K562 (cell line): Measurements from ENCODE around the gene ASIC3. TPM values are rescaled to one million over a fixed set of nuclear protein-coding genes. Genes with fewer than 3 reads are reported as not detected.

ENCODE experiments used
- ATAC-seq: fragments of 200-7000 bp; cut with Tn5 transposase; 3 replicates; pipeline ENCODE4 v1.9.1; 2020; ENCODE audit warnings: moderate library complexity
- BruUV-seq: library from RNA; stranded (reverse); fragments of 400-500 nt; replicated peaks from 2 replicates; lab custom pipeline; 2021; lab: Mats Ljungman, UMichigan
- CTCF ChIA-PET: fragments of 300-600 bp; formaldehyde crosslinking; extraction: SDS; loops from one replicate; lab custom pipeline; 2021; ENCODE audit warnings: low intra/inter-chr PET ratio; lab: Yijun Ruan, JAX
- POLR2A ChIA-PET: fragments of 300-600, 350-650 bp; sonication (Branson Sonifier 250); formaldehyde crosslinking; extraction: SDS; loops from one replicate; lab custom pipeline; 2021; ENCODE audit warnings: antibody characterized with exemption, inconsistent platforms; lab: Yijun Ruan, JAX
- DNase-seq, 4 experiments: peaks; one replicate each; pipeline versions ENCODE4 v3.0.0 to v3.0.0-alpha.2; 2011 to 2018; ENCODE audit warnings: low spot score in 3 of 4, mixed read lengths in 3 of 4; ENCODE audit errors: extremely low read depth in 1 of 4
- FAIRE-seq: peaks from 2 replicates; lab custom pipeline; 2011; peaks lifted over from hg19 to GRCh38; lab: Jason Lieb, UNC
- H2AFZ ChIP-seq: 2 replicates; pipeline ENCODE4 v1.6.0; 2011; ENCODE audit warnings: low read depth, low read length, control low read depth, inconsistent platforms
- H3K27ac ChIP-seq: fragments of 200-600 bp; 3 replicates; pipeline ENCODE4 v1.8.0; 2011; ENCODE audit warnings: low read depth, mild to moderate bottlenecking, control low read depth, inconsistent platforms, low read length, moderate library complexity, mixed read lengths; ENCODE audit errors: extremely low read depth
- H3K27me3 ChIP-seq, 2 experiments: fragments of 300-600 bp in 1 of 2; 2 replicates in 1 of 2; 3 replicates in 1 of 2; pipeline versions ENCODE4 v1.6.0 to v1.8.0; 2011; ENCODE audit warnings: inconsistent platforms in 2 of 2, low read length in 2 of 2, mild to moderate bottlenecking in 1 of 2, mixed read lengths in 1 of 2, moderate library complexity in 1 of 2; ENCODE audit not compliant: control insufficient read depth in 2 of 2, insufficient read depth in 2 of 2
- H3K36me3 ChIP-seq: fragments of 300-600 bp; 3 replicates; pipeline ENCODE4 v1.8.0; 2011; ENCODE audit warnings: mild to moderate bottlenecking, low read length, inconsistent platforms; ENCODE audit not compliant: control insufficient read depth, insufficient read depth
- H3K4me1 ChIP-seq, 2 experiments: fragments of 200-600 bp in 1 of 2; replicated peaks in 1 of 2; 2 replicates in 1 of 2; 3 replicates in 1 of 2; pipeline versions ENCODE4 v1.5.1 to v1.8.0; 2011; ENCODE audit warnings: inconsistent platforms in 2 of 2, low read length in 2 of 2, mild to moderate bottlenecking in 1 of 2, mixed read lengths in 1 of 2, moderate library complexity in 1 of 2; ENCODE audit not compliant: control insufficient read depth in 2 of 2, insufficient read depth in 2 of 2
- H3K4me2 ChIP-seq: 2 replicates; pipeline ENCODE4 v1.6.1; 2011; ENCODE audit warnings: low read length, control low read depth, inconsistent platforms, mixed read lengths; ENCODE audit not compliant: insufficient read depth
- H3K4me3 ChIP-seq: fragments of 200-600 bp; sonication (generic), shearing (Covaris generic); 2 replicates; pipeline ENCODE4 v1.5.1; 2016; ENCODE audit warnings: control low read depth, inconsistent platforms
- H3K79me2 ChIP-seq: fragments of 200-600 bp; 3 replicates; pipeline ENCODE4 v1.8.0; 2011; ENCODE audit warnings: low read length, inconsistent platforms; ENCODE audit not compliant: control insufficient read depth, insufficient read depth
- H3K9ac ChIP-seq, 2 experiments: 2 replicates each; pipeline versions ENCODE4 v1.6.0 to v1.6.1; 2011; ENCODE audit warnings: low read depth in 2 of 2, low read length in 2 of 2, control low read depth in 1 of 2, inconsistent platforms in 1 of 2, mild to moderate bottlenecking in 1 of 2, mixed read lengths in 1 of 2; ENCODE audit not compliant: insufficient read depth in 1 of 2
- H3K9me1 ChIP-seq: one replicate; pipeline ENCODE4 v1.6.0; 2011; ENCODE audit warnings: inconsistent platforms, mild to moderate bottlenecking, low read length, moderate library complexity; ENCODE audit not compliant: control insufficient read depth, insufficient read depth
- H3K9me3 ChIP-seq: replicated peaks from 2 replicates; pipeline ENCODE4 v1.5.1; 2011; ENCODE audit warnings: low read depth, low read length, inconsistent platforms; ENCODE audit not compliant: control insufficient read depth, insufficient read depth
- H4K20me1 ChIP-seq: replicated peaks from 2 replicates; pipeline ENCODE4 v1.6.1; 2011; ENCODE audit warnings: low read length, inconsistent platforms, mixed read lengths; ENCODE audit not compliant: control insufficient read depth, insufficient read depth
- EP400 ChIP-seq: fragments of 450-650 bp; IDR thresholded peaks from 2 replicates; pipeline ENCODE4 v1.6.1; 2017; ENCODE audit warnings: antibody characterized with exemption, mild to moderate bottlenecking, moderate library complexity
- FIP1L1 ChIP-seq: fragments of 200-400 bp; formaldehyde crosslinking; IDR thresholded peaks from 2 replicates; pipeline ENCODE4 v1.6.1; 2018; ENCODE audit warnings: mild to moderate bottlenecking, low read depth, low read length; ENCODE audit not compliant: poor library complexity, severe bottlenecking
- HMGN3 ChIP-seq: IDR thresholded peaks from 2 replicates; pipeline ENCODE4 v1.6.1; 2011; ENCODE audit warnings: borderline replicate concordance, low read depth, mild to moderate bottlenecking, mixed read lengths, low read length; ENCODE audit not compliant: insufficient read length; ENCODE audit errors: extremely low read depth
- KLF16 ChIP-seq: IDR thresholded peaks from 2 replicates; pipeline ENCODE4 v1.6.1; 2016; ENCODE audit warnings: antibody characterized with exemption
- PTRF ChIP-seq: fragments of 450-650 bp; IDR thresholded peaks from 2 replicates; pipeline ENCODE4 v1.6.1; 2016; ENCODE audit warnings: mild to moderate bottlenecking, missing genetic modification characterization, missing compliant biosample characterization
- RFX1 ChIP-seq: fragments of 450-650 bp; IDR thresholded peaks from 2 replicates; pipeline ENCODE4 v1.6.1; 2016; ENCODE audit warnings: mild to moderate bottlenecking, moderate library complexity
- ZBTB1 ChIP-seq: sonication (generic); formaldehyde crosslinking; IDR thresholded peaks from 2 replicates; pipeline ENCODE4 v1.8.1; 2023; ENCODE audit warnings: missing genetic modification reagents, low read depth, mild to moderate bottlenecking, borderline replicate concordance
- WGBS: fragments of 100-300 bp; shearing (Covaris generic); methylation state at CpG from one replicate; pipeline ENCODE4 v1.1.6; 2016; ENCODE audit warnings: low coverage, mixed read lengths; ENCODE audit not compliant: insufficient coverage; ENCODE audit errors: missing lambda C conversion rate; 5-methylcytosine and 5-hydroxymethylcytosine counted together
- in situ Hi-C: fragments of 300-500 bp; cut with MboI; formaldehyde crosslinking; loops from 4 replicates; pipeline ENCODE4 v1.15.0; 2018; ENCODE audit warnings: inconsistent platforms, mixed read lengths
- intact Hi-C: fragments of 100-400 bp; cut with micrococcal nuclease; formaldehyde crosslinking; loops from 2 replicates; pipeline ENCODE4 v1.14.2; 2022
- polyA plus RNA-seq, 8 experiments: library from polyadenylated mRNA; depleted of rRNA in 4 of 8; stranded (reverse) in 5 of 8; unstranded in 3 of 8; fragments of >200 nt; fragmentation: Nextera tagmentation in 2 of 8; fragmentation: Illumina TruSeq in 1 of 8; extraction: Ambion mirVana in 2 of 8; extraction: Trizol in 1 of 8; gene quantifications; 2 replicates each; pipeline versions ENCODE4 v1.2.1 to v1.2.3, GENCODE V29; 2011 to 2014; ENCODE audit warnings: inconsistent platforms in 1 of 8, missing spikeins in 1 of 8
- total RNA-seq, 7 experiments: library from RNA; depleted of rRNA in 6 of 7; stranded (reverse); fragments of >200 nt in 6 of 7; fragmentation: Illumina TruSeq in 2 of 7; extraction: Trizol in 2 of 7; gene quantifications; 2 replicates each; pipeline versions ENCODE4 v1.2.1 to v1.2.3, GENCODE V29; 2011 to 2021; ENCODE audit warnings: low replicate concordance in 1 of 7
- TF ChIP-seq, protein P1 (sequence below): sonication (generic); formaldehyde crosslinking; IDR thresholded peaks from 2 replicates; pipeline ENCODE4 v1.8.0; 2022; ENCODE audit warnings: mild to moderate bottlenecking, missing genetic modification reagents
- TF ChIP-seq, protein P2 (sequence below), 3 experiments: IDR thresholded peaks in 2 of 3; conservative IDR thresholded peaks in 1 of 3; 2 replicates each; pipeline ENCODE4 v1.5.1; 2011 to 2012; ENCODE audit warnings: low read length in 3 of 3, mild to moderate bottlenecking in 3 of 3, control low read depth in 2 of 3, improper control_type of control experiment in 1 of 3, inconsistent platforms in 1 of 3, low read depth in 1 of 3, mixed read lengths in 1 of 3, moderate library complexity in 1 of 3; ENCODE audit not compliant: insufficient read depth in 2 of 3
- TF ChIP-seq, protein P3 (sequence below): sonication (generic); formaldehyde crosslinking; IDR thresholded peaks from 2 replicates; pipeline ENCODE4 v1.8.1; 2023; ENCODE audit warnings: mild to moderate bottlenecking, missing genetic modification reagents

Gene ASIC3
- total and polyA plus RNA-seq, 9 of the 15 experiments (the other 6 are each of a cell fraction or from before 2014, with no cell fraction given): 0.11 to 5.0 (median 0.87) TPM

DNA sequence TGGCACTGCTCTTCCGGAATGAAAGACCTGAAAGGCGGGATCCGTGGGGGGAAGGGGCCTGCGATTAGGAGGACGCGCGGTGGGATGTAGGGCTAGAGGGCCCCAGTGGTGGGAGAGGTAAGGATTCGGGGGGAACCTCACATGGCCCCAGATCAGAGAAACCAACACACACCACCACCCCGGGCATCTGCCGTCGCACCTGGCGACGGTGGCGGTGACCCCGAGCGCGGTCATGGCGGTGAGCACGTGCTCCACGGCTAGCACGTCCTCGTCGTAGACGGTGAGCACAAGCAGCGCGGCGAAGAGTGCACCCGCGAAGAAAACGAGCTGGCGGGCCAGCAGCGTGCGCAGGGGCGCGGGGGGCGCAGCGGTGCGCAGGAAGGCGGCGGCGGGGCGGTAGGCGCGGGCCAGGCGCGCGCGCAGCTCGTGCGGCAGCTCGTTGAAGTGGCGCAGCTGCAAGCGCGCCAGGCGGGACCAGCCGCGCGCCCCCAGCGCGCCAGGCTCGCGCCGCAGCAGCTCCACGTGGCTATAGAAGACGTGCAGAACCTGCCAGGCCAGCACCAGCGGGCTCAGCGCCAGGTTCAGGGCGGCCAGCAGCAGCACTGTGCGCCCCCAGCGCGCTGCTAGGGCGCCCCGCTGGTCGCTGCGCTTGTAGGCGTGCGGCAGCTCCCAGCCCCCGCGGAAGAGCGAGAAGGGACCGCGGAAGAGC lies 29.8 kb upstream of the ASIC3 start (continued):
- TF ChIP-seq, protein P1, sequence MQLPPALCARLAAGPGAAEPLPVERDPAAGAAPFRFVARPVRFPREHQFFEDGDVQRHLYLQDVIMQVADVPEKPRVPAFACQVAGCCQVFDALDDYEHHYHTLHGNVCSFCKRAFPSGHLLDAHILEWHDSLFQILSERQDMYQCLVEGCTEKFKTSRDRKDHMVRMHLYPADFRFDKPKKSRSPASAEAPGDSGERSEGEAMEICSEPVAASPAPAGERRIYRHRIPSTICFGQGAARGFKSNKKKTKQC (CRISPR knock-in tag): 0 out of 2 replicates have a peak, but pooled peaks have one; percentile 22
- TF ChIP-seq, protein P2, sequence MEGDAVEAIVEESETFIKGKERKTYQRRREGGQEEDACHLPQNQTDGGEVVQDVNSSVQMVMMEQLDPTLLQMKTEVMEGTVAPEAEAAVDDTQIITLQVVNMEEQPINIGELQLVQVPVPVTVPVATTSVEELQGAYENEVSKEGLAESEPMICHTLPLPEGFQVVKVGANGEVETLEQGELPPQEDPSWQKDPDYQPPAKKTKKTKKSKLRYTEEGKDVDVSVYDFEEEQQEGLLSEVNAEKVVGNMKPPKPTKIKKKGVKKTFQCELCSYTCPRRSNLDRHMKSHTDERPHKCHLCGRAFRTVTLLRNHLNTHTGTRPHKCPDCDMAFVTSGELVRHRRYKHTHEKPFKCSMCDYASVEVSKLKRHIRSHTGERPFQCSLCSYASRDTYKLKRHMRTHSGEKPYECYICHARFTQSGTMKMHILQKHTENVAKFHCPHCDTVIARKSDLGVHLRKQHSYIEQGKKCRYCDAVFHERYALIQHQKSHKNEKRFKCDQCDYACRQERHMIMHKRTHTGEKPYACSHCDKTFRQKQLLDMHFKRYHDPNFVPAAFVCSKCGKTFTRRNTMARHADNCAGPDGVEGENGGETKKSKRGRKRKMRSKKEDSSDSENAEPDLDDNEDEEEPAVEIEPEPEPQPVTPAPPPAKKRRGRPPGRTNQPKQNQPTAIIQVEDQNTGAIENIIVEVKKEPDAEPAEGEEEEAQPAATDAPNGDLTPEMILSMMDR (IDR thresholded peaks at IDR 0.05 in 2 of 3, conservative IDR thresholded peaks at IDR 0.05 in 1 of 3; ENCODE audit: insufficient read depth in 2 of 3, low read depth in 1 of 3, low read length in 3 of 3): peak in 1 of 3 experiments; percentile 6; a peak in 1 of 6 replicates
- TF ChIP-seq EP400: 0 out of 2 replicates have a peak, but pooled peaks have one; percentile 3
- TF ChIP-seq KLF16: no peak
- TF ChIP-seq ZBTB1 (CRISPR knock-in tag): 0 out of 2 replicates have a peak, but pooled peaks have one; percentile 27
- peak; percentile 9 for TF ChIP-seq HMGN3

DNA sequence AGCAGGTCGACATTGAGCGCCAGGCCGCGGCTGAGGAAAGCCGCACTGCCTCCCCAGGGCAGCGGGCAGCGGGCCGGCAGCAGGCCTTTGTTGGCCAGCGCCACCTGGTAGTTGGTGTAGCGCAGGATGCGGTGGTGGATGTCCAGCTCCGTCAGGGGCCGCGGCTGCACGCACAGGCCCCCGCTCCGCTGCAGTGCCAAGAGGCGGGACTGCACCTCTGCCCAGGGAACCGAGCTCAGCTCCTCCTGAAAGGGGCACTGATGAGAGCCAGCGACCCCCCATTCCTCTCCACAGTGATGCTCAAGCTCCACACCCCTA lies 29.2 kb upstream of the ASIC3 start:
- Histone ChIP-seq H3K36me3 (peaks cover 17% of the 10 kb centered on the region; the same call in 2 of the 3 replicates), H3K4me3 (no peak overlapping the region), H3K27me3 (no peaks in the 10 kb centered on the region; a peak in 1 of 5 replicates), H3K79me2 (no peaks in the 10 kb centered on the region), H3K9me1 (no peaks in the 10 kb centered on the region), H2AFZ (no peak overlapping the region), H4K20me1 (no peaks in the 10 kb centered on the region), H3K4me1 (peaks cover 21 to 70% of the 10 kb centered on the region in 2 experiments; a peak in 4 of 5 replicates), H3K9me3 (no peaks in the 10 kb centered on the region), H3K4me2 (no peak overlapping the region), H3K9ac (no peak overlapping the region), H3K27ac (no peak overlapping the region)
- in situ Hi-C loops: no loop called here
- ChIA-PET POLR2A (interaction anchor here (0.5 to 14.3 kb wide), 7 partner anchors 10 to 89 kb away, joined by 3 to 146 read pairs (median 4); partner anchors contain the start of genes ABCB8 and FASTK), CTCF (interaction anchor here (1.6 kb wide), 1 partner anchor 11 kb away, joined by 5 read pairs; no protein-coding TSS in a partner anchor)
- intact Hi-C loops: loop anchor here (10.0 kb wide), 1 partner anchor 156 kb away; no protein-coding TSS in a partner anchor
- FAIRE-seq (no peak), DNase-seq (no peak), ATAC-seq (no peak)
- BruUV-seq: no TSS peak
- 96% methylated on average over 19 of the region's 20 CpGs for WGBS
- TF ChIP-seq RFX1: no peak
- TF ChIP-seq, protein P3, sequence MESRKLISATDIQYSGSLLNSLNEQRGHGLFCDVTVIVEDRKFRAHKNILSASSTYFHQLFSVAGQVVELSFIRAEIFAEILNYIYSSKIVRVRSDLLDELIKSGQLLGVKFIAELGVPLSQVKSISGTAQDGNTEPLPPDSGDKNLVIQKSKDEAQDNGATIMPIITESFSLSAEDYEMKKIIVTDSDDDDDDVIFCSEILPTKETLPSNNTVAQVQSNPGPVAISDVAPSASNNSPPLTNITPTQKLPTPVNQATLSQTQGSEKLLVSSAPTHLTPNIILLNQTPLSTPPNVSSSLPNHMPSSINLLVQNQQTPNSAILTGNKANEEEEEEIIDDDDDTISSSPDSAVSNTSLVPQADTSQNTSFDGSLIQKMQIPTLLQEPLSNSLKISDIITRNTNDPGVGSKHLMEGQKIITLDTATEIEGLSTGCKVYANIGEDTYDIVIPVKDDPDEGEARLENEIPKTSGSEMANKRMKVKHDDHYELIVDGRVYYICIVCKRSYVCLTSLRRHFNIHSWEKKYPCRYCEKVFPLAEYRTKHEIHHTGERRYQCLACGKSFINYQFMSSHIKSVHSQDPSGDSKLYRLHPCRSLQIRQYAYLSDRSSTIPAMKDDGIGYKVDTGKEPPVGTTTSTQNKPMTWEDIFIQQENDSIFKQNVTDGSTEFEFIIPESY (CRISPR knock-in tag): peak; percentile 92
- no peak for TF ChIP-seq PTRF (tag)
- peak; percentile 1 for TF ChIP-seq FIP1L1
